SK-N-MC (cell line): Measurements from ENCODE around the gene DNAL1.

ENCODE experiments used
- EZH2 ChIP-seq: fragments of 200-600 bp; sonication (generic); IDR thresholded peaks from one replicate; pipeline ENCODE4 v1.6.1; 2017; ENCODE audit warnings: antibody characterized with exemption
- POLR2AphosphoS5 ChIP-seq: IDR thresholded peaks from 2 replicates; pipeline ENCODE4 v1.6.1; 2012; ENCODE audit warnings: mild to moderate bottlenecking, low read depth, low read length, borderline replicate concordance

GRCh38 chr14:73686901-73687300 lies 42.1 kb downstream of the DNAL1 start:
- TF ChIP-seq POLR2AphosphoS5 (no peak), EZH2 (no peak)
